ENCODE results near the gene LGALS7B. TPM values are rescaled to one million over a fixed set of nuclear protein-coding genes. Genes with fewer than 3 reads are reported as not detected.

The LGALS7B gene
- total and polyA plus RNA-seq, 8 donors, result 0.49 to 2.0 (median 1.4) TPM; not detected in 2

GRCh38 chr19:38830039-38830733 lies 41.2 kb downstream of the LGALS7B start:
- H3K9me3 ChIP-seq, result no peaks in the 10 kb centered on the region
- peak overlapping the region in 1 of 2 donors; percentile 8 for H3K27ac ChIP-seq
- ATAC-seq (no peak), DNase-seq (no peak)
- peaks cover 7 to 50% of the 10 kb centered on the region in 2 donors for H3K4me1 ChIP-seq
- no peaks in the 10 kb centered on the region for H3K27me3 ChIP-seq
- intact Hi-C loops (cut with DNase I), result no loop called here
- no peak for TF ChIP-seq CTCF (IDR thresholded peaks at IDR 0.05)
- H3K36me3 ChIP-seq, result peaks cover 0 to 44% of the 10 kb centered on the region in 2 donors
- peak overlapping the region in 1 of 2 donors; percentile 80 for H3K4me3 ChIP-seq

- peak overlapping the region; percentile 88 to 90 for H3K27ac ChIP-seq
- ATAC-seq (peak; percentile 77), DNase-seq (peak in 3 of 4 donors; percentile 71 to 92 (median 86))
- no peaks in the 10 kb centered on the region for H3K27me3 ChIP-seq
- H3K4me3 ChIP-seq, result peak overlapping the region; percentile 59 to 80
- intact Hi-C loops (cut with DNase I), result no loop called here
- peaks cover 7 to 50% of the 10 kb centered on the region in 2 donors for H3K4me1 ChIP-seq
- no peak for TF ChIP-seq CTCF (IDR thresholded peaks at IDR 0.05)
- peaks cover 0 to 46% of the 10 kb centered on the region in 2 donors for H3K36me3 ChIP-seq
- H3K9me3 ChIP-seq, result no peaks in the 10 kb centered on the region
Measured at GRCh38 chr19:38831142-38831605, 42.2 kb downstream of the LGALS7B start.

GRCh38 chr19:38833092-38833425 lies 44.1 kb downstream of the LGALS7B start:
- intact Hi-C loops (cut with DNase I), result no loop called here
- Histone ChIP-seq H3K27me3 (no peaks in the 10 kb centered on the region), H3K4me3 (no peak overlapping the region), H3K27ac (peak overlapping the region; percentile 17 to 90), H3K36me3 (peaks cover 2 to 55% of the 10 kb centered on the region in 2 donors), H3K4me1 (peaks cover 7 to 47% of the 10 kb centered on the region in 2 donors), H3K9me3 (no peaks in the 10 kb centered on the region)
- DNase-seq (peak in 1 of 4 donors; percentile 29), ATAC-seq (no peak)
- TF ChIP-seq CTCF (IDR thresholded peaks at IDR 0.05), result no peak

GRCh38 chr19:38834104-38834490 lies 45.1 kb downstream of the LGALS7B start:
- no peaks in the 10 kb centered on the region for H3K9me3 ChIP-seq
- H3K36me3 ChIP-seq, result peaks cover 3 to 56% of the 10 kb centered on the region in 2 donors
- H3K27ac ChIP-seq, result peak overlapping the region in 1 of 2 donors; percentile 45
- intact Hi-C loops (cut with DNase I), result no loop called here
- no peaks in the 10 kb centered on the region for H3K27me3 ChIP-seq
- H3K4me1 ChIP-seq, result peaks cover 7 to 42% of the 10 kb centered on the region in 2 donors
- ATAC-seq, result no peak
- H3K4me3 ChIP-seq, result no peak overlapping the region
- no peak for TF ChIP-seq CTCF (IDR thresholded peaks at IDR 0.05)
- DNase-seq, result no peak

- peaks cover 7 to 37% of the 10 kb centered on the region in 2 donors for H3K4me1 ChIP-seq
- intact Hi-C loops (cut with DNase I), result no loop called here
Measured at GRCh38 chr19:38834590-38834989, 45.6 kb downstream of the LGALS7B start.

More at GRCh38 chr19:38834590-38834989, 45.6 kb downstream of the LGALS7B start:
- ATAC-seq, result no peak
- DNase-seq, result no peak
- Histone ChIP-seq H3K4me3 (no peak overlapping the region), H3K27me3 (no peaks in the 10 kb centered on the region), H3K27ac (no peak overlapping the region), H3K9me3 (no peaks in the 10 kb centered on the region), H3K36me3 (peaks cover 3 to 56% of the 10 kb centered on the region in 2 donors)
- no peak for TF ChIP-seq CTCF (IDR thresholded peaks at IDR 0.05)

Measured in left lung (tissue), 10 donors.